GM18870 (cell line): Measurements from ENCODE around the gene P2RX4.
"Not testable (repeated sequence)": the region's sequence is repeated elsewhere in the genome, so short reads cannot be mapped to it uniquely, and the experiment has no call there.

ENCODE experiments used
- ATAC-seq: cut with Tn5 transposase; IDR thresholded peaks from one replicate; pipeline ENCODE4 v1.9.1; 2021; ENCODE audit warnings: moderate library complexity; ENCODE audit not compliant: unreplicated experiment

P2RX4 gene

GRCh38 chr12:121218588-121219352 is 8.8 kb downstream of the P2RX4 start:
- ATAC-seq = no peak

- ATAC-seq = no peak
Measured at GRCh38 chr12:121219353-121219986, 9.5 kb downstream of the P2RX4 start.

- no peak for ATAC-seq
Measured at GRCh38 chr12:121222847-121223246, 12.9 kb downstream of the P2RX4 start.

GRCh38 chr12:121223292-121224285 is 13.7 kb downstream of the P2RX4 start:
- ATAC-seq = no peak

- no peak for ATAC-seq
Measured at GRCh38 chr12:121224591-121224990, 14.7 kb downstream of the P2RX4 start.

- ATAC-seq = no peak
Measured at GRCh38 chr12:121226399-121226798, 16.5 kb downstream of the P2RX4 start.

GRCh38 chr12:121226871-121227270 is 16.9 kb downstream of the P2RX4 start:
- ATAC-seq = not testable (repeated sequence)

GRCh38 chr12:121227294-121227693 is 17.4 kb downstream of the P2RX4 start:
- ATAC-seq = no peak

- no peak for ATAC-seq
Measured at GRCh38 chr12:121228919-121229665, 19.2 kb downstream of the P2RX4 start.

- not testable (repeated sequence) for ATAC-seq
Measured at GRCh38 chr12:121229826-121230537, 20.1 kb downstream of the P2RX4 start.

GRCh38 chr12:121230538-121230907 is 20.6 kb downstream of the P2RX4 start:
- no peak for ATAC-seq

- ATAC-seq = no peak
Measured at GRCh38 chr12:121232163-121232562, 22.2 kb downstream of the P2RX4 start.

GRCh38 chr12:121232977-121233627 is 23.2 kb downstream of the P2RX4 start:
- no peak for ATAC-seq

- no peak for ATAC-seq
Measured at GRCh38 chr12:121233628-121234020, 23.7 kb downstream of the P2RX4 start.

- ATAC-seq = no peak
Measured at GRCh38 chr12:121236776-121237175, 26.8 kb downstream of the P2RX4 start.

GRCh38 chr12:121237415-121237814 is 27.5 kb downstream of the P2RX4 start:
- no peak for ATAC-seq

GRCh38 chr12:121238086-121238485 is 28.2 kb downstream of the P2RX4 start:
- no peak for ATAC-seq

- ATAC-seq = no peak
Measured at GRCh38 chr12:121238604-121239350, 28.8 kb downstream of the P2RX4 start.
